Neural cell (in vitro differentiated cells): ENCODE results near the gene FBLN7. TPM values are rescaled to one million over a fixed set of nuclear protein-coding genes. Genes with fewer than 3 reads are reported as not detected.

Source experiments
- H2AFZ ChIP-seq: fragments of 200-600, 300-800 bp; sonication (generic), shearing (Covaris generic); 2 replicates; pipeline ENCODE4 v1.6.0; 2014; ENCODE audit warnings: low read depth, mild to moderate bottlenecking, antibody characterized with exemption, low read length, moderate library complexity
- H3F3A ChIP-seq: fragments of 200-600 bp; shearing (Covaris generic); 2 replicates; pipeline ENCODE4 v1.6.1; 2016; ENCODE audit warnings: mild to moderate bottlenecking, moderate library complexity, mixed read lengths, antibody characterized with exemption, low read length; ENCODE audit not compliant: insufficient read depth, poor library complexity, severe bottlenecking
- H3K27ac ChIP-seq: fragments of 200-600, 300-800 bp; sonication (generic), shearing (Covaris generic); 2 replicates; pipeline ENCODE4 v1.5.1; 2014; ENCODE audit warnings: mild to moderate bottlenecking, low read length, moderate library complexity
- H3K27me3 ChIP-seq: fragments of 300-800, 200-600 bp; sonication (generic), shearing (Covaris generic); 2 replicates; pipeline ENCODE4 v1.6.0; 2014; ENCODE audit warnings: mild to moderate bottlenecking, low read depth, low read length, moderate library complexity; ENCODE audit not compliant: insufficient read depth
- H3K36me3 ChIP-seq: fragments of 300-800, 200-600 bp; sonication (generic), shearing (Covaris generic); 2 replicates; pipeline ENCODE4 v1.5.1; 2014; ENCODE audit warnings: mild to moderate bottlenecking, antibody characterized with exemption, low read length, moderate library complexity; ENCODE audit not compliant: insufficient read depth
- H3K4me2 ChIP-seq: fragments of 300-800, 200-600 bp; sonication (generic), shearing (Covaris generic); 2 replicates; pipeline ENCODE4 v1.6.0; 2014; ENCODE audit warnings: mild to moderate bottlenecking, low read length
- H3K4me3 ChIP-seq: fragments of 300-800, 200-600 bp; sonication (generic), shearing (Covaris generic); 2 replicates; pipeline ENCODE4 v1.5.1; 2014; ENCODE audit warnings: mild to moderate bottlenecking, low read length, moderate library complexity
- H3K79me2 ChIP-seq: fragments of 200-600 bp; shearing (Covaris generic); replicated peaks from 2 replicates; pipeline ENCODE4 v1.6.0; 2014; ENCODE audit warnings: mild to moderate bottlenecking, low read length, moderate library complexity; ENCODE audit not compliant: insufficient read depth
- H3K9ac ChIP-seq: fragments of 300-800, 200-600 bp; sonication (generic), shearing (Covaris generic); 2 replicates; pipeline ENCODE4 v1.6.1; 2016; ENCODE audit warnings: mild to moderate bottlenecking, low read length, mixed read lengths
- H3K9me2 ChIP-seq: fragments of 200-600 bp; shearing (Covaris generic); 2 replicates; pipeline ENCODE4 v1.6.1; 2016; ENCODE audit warnings: mild to moderate bottlenecking, low read length, mixed read lengths; ENCODE audit not compliant: insufficient read depth
- H3K9me3 ChIP-seq: fragments of 200-600, 300-800 bp; sonication (generic), shearing (Covaris generic); 2 replicates; pipeline ENCODE4 v1.6.1; 2016; ENCODE audit warnings: mild to moderate bottlenecking, mixed run types, low read length, moderate library complexity, mixed read lengths
- H4K20me1 ChIP-seq: fragments of 200-600 bp; shearing (Covaris generic); 2 replicates; pipeline ENCODE4 v1.6.1; 2016; ENCODE audit warnings: mild to moderate bottlenecking, mixed run types; ENCODE audit not compliant: insufficient read depth
- EP300 ChIP-seq: fragments of 450-650 bp; conservative IDR thresholded peaks from 2 replicates; pipeline ENCODE4 v1.6.1; 2014; ENCODE audit warnings: antibody characterized with exemption, mild to moderate bottlenecking, moderate library complexity; ENCODE audit not compliant: poor library complexity, severe bottlenecking
- EZH2 ChIP-seq: fragments of 200-600, 300-800 bp; shearing (Covaris generic), sonication (generic); IDR thresholded peaks from 2 replicates; pipeline ENCODE4 v1.6.1; 2014; ENCODE audit warnings: antibody characterized with exemption, low read length, borderline replicate concordance, mild to moderate bottlenecking; ENCODE audit not compliant: insufficient read depth, poor library complexity, severe bottlenecking
- MXI1 ChIP-seq: fragments of 450-650 bp; conservative IDR thresholded peaks from 2 replicates; pipeline ENCODE4 v1.6.1; 2014; ENCODE audit warnings: antibody characterized with exemption, mild to moderate bottlenecking; ENCODE audit not compliant: poor library complexity, severe bottlenecking
- POLR2AphosphoS5 ChIP-seq: IDR thresholded peaks from 2 replicates; pipeline ENCODE4 v1.6.1; 2012
- RAD21 ChIP-seq: fragments of 450-650 bp; conservative IDR thresholded peaks from 2 replicates; pipeline ENCODE4 v1.6.1; 2014; ENCODE audit warnings: antibody characterized with exemption, mild to moderate bottlenecking, moderate library complexity
- SMC3 ChIP-seq: fragments of 450-650 bp; conservative IDR thresholded peaks from 2 replicates; pipeline ENCODE4 v1.6.1; 2014; ENCODE audit warnings: antibody characterized with exemption, mild to moderate bottlenecking, moderate library complexity; ENCODE audit not compliant: poor library complexity
- TAF1 ChIP-seq: IDR thresholded peaks from 2 replicates; pipeline ENCODE4 v1.6.1; 2012; ENCODE audit warnings: low read depth
- polyA plus RNA-seq: library from polyadenylated mRNA; depleted of rRNA; stranded (reverse); fragments of >200 nt; gene quantifications from 2 replicates; pipeline ENCODE4 v1.2.3, GENCODE V29; 2014
- TF ChIP-seq, protein P1 (sequence below): fragments of 450-650 bp; IDR thresholded peaks from 2 replicates; pipeline ENCODE4 v1.5.1; 2014; ENCODE audit warnings: antibody characterized with exemption, mild to moderate bottlenecking, moderate library complexity; ENCODE audit not compliant: poor library complexity, severe bottlenecking
- TF ChIP-seq, protein P2 (sequence below): IDR thresholded peaks from 2 replicates; pipeline ENCODE4 v1.6.1; 2012; ENCODE audit warnings: borderline replicate concordance

The FBLN7 gene
- polyA plus RNA-seq, 1 donor from 2014 or later: not detected

DNA sequence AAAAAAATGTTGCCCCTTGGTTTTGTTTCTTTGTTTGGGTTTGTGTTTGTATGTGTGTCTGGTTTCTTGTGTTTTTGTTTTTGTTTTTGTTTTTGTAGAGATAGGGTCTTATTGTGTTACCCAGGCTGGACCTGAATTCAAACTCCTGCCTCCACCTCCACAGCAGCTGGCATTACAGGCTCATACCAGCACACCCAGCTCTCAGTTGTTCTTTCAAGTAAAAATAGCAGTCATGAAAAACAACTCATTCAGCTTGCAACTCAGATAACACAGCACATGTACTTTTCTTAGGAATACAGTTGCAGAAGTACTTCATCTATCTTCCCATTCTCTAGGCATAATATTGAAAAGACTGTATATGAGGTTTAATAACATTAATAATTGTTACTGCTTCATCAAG lies 79.7 kb downstream of the FBLN7 start:
- Histone ChIP-seq H3K27ac (no peak overlapping the region), H3F3A (no peaks in the 10 kb centered on the region), H3K36me3 (peaks cover 13% of the 10 kb centered on the region), H2AFZ (no peak overlapping the region), H3K27me3 (no peaks in the 10 kb centered on the region), H3K79me2 (no peaks in the 10 kb centered on the region), H3K4me2 (no peak overlapping the region), H3K9me2 (no peaks in the 10 kb centered on the region), H3K4me3 (no peak overlapping the region), H4K20me1 (no peaks in the 10 kb centered on the region), H3K9ac (no peak overlapping the region), H3K9me3 (peaks cover 5% of the 10 kb centered on the region)
- TF ChIP-seq RAD21: no peak
- no peak for TF ChIP-seq TAF1
- TF ChIP-seq SMC3: no peak
- no peak for TF ChIP-seq EP300
- no peak for TF ChIP-seq MXI1
- TF ChIP-seq, protein P1, sequence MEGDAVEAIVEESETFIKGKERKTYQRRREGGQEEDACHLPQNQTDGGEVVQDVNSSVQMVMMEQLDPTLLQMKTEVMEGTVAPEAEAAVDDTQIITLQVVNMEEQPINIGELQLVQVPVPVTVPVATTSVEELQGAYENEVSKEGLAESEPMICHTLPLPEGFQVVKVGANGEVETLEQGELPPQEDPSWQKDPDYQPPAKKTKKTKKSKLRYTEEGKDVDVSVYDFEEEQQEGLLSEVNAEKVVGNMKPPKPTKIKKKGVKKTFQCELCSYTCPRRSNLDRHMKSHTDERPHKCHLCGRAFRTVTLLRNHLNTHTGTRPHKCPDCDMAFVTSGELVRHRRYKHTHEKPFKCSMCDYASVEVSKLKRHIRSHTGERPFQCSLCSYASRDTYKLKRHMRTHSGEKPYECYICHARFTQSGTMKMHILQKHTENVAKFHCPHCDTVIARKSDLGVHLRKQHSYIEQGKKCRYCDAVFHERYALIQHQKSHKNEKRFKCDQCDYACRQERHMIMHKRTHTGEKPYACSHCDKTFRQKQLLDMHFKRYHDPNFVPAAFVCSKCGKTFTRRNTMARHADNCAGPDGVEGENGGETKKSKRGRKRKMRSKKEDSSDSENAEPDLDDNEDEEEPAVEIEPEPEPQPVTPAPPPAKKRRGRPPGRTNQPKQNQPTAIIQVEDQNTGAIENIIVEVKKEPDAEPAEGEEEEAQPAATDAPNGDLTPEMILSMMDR: no peak
- TF ChIP-seq EZH2: no peak

DNA sequence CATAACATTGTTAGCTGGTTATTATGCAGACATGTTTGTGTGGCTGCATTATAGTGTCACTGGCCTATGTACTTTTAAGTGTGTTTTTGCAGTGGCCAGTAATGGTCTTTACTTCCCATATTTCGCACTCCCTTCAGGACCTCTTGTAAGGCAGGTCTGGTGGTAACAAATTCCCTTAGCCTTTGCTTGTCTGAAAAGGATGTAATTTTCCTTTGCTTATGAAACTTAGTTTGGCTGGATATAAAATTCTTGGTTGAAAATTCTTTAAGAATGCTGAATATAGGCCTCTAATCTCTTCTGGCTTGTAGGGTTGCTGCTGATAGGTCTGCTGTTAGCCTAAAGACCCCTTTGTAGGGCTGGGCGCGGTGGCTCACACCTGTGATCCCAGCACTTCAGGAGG lies 82.0 kb downstream of the FBLN7 start:
- TF ChIP-seq RAD21: no peak
- TF ChIP-seq POLR2AphosphoS5: no peak
- TF ChIP-seq TAF1: no peak
- TF ChIP-seq, protein P1: no peak
- no peak for TF ChIP-seq MXI1
- TF ChIP-seq EP300: no peak
- no peak for TF ChIP-seq EZH2
- no peak for TF ChIP-seq SMC3
- TF ChIP-seq, protein P2, sequence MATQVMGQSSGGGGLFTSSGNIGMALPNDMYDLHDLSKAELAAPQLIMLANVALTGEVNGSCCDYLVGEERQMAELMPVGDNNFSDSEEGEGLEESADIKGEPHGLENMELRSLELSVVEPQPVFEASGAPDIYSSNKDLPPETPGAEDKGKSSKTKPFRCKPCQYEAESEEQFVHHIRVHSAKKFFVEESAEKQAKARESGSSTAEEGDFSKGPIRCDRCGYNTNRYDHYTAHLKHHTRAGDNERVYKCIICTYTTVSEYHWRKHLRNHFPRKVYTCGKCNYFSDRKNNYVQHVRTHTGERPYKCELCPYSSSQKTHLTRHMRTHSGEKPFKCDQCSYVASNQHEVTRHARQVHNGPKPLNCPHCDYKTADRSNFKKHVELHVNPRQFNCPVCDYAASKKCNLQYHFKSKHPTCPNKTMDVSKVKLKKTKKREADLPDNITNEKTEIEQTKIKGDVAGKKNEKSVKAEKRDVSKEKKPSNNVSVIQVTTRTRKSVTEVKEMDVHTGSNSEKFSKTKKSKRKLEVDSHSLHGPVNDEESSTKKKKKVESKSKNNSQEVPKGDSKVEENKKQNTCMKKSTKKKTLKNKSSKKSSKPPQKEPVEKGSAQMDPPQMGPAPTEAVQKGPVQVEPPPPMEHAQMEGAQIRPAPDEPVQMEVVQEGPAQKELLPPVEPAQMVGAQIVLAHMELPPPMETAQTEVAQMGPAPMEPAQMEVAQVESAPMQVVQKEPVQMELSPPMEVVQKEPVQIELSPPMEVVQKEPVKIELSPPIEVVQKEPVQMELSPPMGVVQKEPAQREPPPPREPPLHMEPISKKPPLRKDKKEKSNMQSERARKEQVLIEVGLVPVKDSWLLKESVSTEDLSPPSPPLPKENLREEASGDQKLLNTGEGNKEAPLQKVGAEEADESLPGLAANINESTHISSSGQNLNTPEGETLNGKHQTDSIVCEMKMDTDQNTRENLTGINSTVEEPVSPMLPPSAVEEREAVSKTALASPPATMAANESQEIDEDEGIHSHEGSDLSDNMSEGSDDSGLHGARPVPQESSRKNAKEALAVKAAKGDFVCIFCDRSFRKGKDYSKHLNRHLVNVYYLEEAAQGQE: no peak
- H3K4me3 ChIP-seq: no peak overlapping the region
- peaks cover 13% of the 10 kb centered on the region for H3K36me3 ChIP-seq
- H2AFZ ChIP-seq: no peak overlapping the region
- no peaks in the 10 kb centered on the region for H3K9me2 ChIP-seq
- no peak overlapping the region for H3K9ac ChIP-seq
- no peaks in the 10 kb centered on the region for H3K27me3 ChIP-seq
- no peak overlapping the region for H3K4me2 ChIP-seq
- H4K20me1 ChIP-seq: no peaks in the 10 kb centered on the region
- H3F3A ChIP-seq: no peaks in the 10 kb centered on the region
- no peaks in the 10 kb centered on the region for H3K79me2 ChIP-seq
- H3K27ac ChIP-seq: no peak overlapping the region
- peaks cover 5% of the 10 kb centered on the region for H3K9me3 ChIP-seq
